ENCODE data around the gene WSCD1.

The WSCD1 gene

DNA sequence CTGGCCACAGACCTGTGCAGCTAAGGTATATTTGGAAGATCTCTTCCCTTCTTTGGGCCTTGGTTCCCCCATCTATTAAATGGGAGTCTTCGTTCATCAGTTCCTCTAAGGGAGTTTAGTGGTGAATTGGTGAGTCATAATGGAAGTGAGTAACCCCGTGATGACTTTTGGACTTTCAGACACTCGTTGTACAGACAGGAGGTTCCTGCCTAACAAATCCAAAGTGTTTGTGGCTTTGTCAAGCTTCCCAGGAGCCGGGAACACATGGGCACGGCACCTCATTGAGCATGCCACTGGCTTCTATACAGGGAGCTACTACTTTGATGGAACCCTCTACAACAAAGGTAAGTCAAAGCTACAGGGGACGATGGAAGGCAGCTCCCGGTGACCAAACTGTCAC, 40.4 kb downstream of the WSCD1 start:
- no peak for TF ChIP-seq SIN3A (IDR thresholded peaks at IDR 0.05; ENCODE audit: borderline replicate concordance, insufficient read depth, low read length)
- TF ChIP-seq, protein P1, sequence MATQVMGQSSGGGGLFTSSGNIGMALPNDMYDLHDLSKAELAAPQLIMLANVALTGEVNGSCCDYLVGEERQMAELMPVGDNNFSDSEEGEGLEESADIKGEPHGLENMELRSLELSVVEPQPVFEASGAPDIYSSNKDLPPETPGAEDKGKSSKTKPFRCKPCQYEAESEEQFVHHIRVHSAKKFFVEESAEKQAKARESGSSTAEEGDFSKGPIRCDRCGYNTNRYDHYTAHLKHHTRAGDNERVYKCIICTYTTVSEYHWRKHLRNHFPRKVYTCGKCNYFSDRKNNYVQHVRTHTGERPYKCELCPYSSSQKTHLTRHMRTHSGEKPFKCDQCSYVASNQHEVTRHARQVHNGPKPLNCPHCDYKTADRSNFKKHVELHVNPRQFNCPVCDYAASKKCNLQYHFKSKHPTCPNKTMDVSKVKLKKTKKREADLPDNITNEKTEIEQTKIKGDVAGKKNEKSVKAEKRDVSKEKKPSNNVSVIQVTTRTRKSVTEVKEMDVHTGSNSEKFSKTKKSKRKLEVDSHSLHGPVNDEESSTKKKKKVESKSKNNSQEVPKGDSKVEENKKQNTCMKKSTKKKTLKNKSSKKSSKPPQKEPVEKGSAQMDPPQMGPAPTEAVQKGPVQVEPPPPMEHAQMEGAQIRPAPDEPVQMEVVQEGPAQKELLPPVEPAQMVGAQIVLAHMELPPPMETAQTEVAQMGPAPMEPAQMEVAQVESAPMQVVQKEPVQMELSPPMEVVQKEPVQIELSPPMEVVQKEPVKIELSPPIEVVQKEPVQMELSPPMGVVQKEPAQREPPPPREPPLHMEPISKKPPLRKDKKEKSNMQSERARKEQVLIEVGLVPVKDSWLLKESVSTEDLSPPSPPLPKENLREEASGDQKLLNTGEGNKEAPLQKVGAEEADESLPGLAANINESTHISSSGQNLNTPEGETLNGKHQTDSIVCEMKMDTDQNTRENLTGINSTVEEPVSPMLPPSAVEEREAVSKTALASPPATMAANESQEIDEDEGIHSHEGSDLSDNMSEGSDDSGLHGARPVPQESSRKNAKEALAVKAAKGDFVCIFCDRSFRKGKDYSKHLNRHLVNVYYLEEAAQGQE (IDR thresholded peaks at IDR 0.05; ENCODE audit: insufficient read depth in 1 of 2, low read depth in 2 of 2, low read length in 2 of 2): no peak
- no peak for TF ChIP-seq TAF1 (IDR thresholded peaks at IDR 0.05; ENCODE audit: borderline replicate concordance, insufficient read depth, low read length)
- no peak for TF ChIP-seq POLR2AphosphoS5 (IDR thresholded peaks at IDR 0.05; ENCODE audit: low read depth, low read length)
- no peak for TF ChIP-seq FOXP2 (optimal IDR thresholded peaks at IDR 0.05; ENCODE audit: borderline replicate concordance, extremely low read depth, extremely low read length, insufficient read depth)

DNA sequence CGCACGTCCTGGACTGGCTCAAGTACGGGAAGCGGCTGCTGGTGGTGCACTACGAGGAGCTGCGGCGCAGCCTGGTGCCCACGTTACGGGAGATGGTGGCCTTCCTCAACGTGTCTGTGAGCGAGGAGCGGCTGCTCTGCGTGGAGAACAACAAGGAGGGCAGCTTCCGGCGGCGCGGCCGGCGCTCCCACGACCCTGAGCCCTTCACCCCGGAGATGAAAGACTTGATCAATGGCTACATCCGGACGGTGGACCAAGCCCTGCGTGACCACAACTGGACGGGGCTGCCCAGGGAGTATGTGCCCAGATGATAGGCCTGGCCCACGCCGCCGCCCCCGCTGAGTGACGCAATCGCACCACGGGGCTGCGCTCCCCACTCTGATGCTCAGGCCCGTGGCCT, 50.2 kb downstream of the WSCD1 start:
- TF ChIP-seq POLR2AphosphoS5 (IDR thresholded peaks at IDR 0.05; ENCODE audit: low read depth, low read length) (no peak), TAF1 (IDR thresholded peaks at IDR 0.05; ENCODE audit: borderline replicate concordance, insufficient read depth, low read length) (no peak), FOXP2 (optimal IDR thresholded peaks at IDR 0.05; ENCODE audit: borderline replicate concordance, extremely low read depth, extremely low read length, insufficient read depth) (no peak), SIN3A (IDR thresholded peaks at IDR 0.05; ENCODE audit: borderline replicate concordance, insufficient read depth, low read length) (no peak)
- TF ChIP-seq, protein P1 (IDR thresholded peaks at IDR 0.05; ENCODE audit: insufficient read depth in 1 of 2, low read depth in 2 of 2, low read length in 2 of 2): no peak

DNA sequence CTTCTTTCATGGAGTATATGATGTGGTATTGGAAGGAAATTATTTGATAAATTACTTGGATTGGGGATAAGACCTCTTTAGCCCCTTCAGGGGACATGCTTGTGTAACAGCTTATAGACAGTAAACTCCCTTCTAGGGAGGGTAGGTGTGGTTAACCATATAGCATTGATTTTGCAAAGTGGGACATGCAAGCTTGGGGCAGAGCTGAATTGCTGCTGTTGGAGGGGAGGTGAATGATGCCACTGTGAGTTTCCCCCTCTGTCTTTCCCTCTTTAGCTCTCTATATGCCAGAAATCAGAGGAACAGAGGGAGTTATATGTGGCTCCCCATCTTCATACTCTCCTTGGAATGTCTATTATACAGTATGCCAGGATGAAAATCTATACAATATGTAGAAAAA, 54.7 kb downstream of the WSCD1 start:
- TF ChIP-seq, protein P1 (IDR thresholded peaks at IDR 0.05; ENCODE audit: insufficient read depth in 1 of 2, low read depth in 2 of 2, low read length in 2 of 2): no peak
- TF ChIP-seq TAF1 (IDR thresholded peaks at IDR 0.05; ENCODE audit: borderline replicate concordance, insufficient read depth, low read length): no peak
- TF ChIP-seq FOXP2 (optimal IDR thresholded peaks at IDR 0.05; ENCODE audit: borderline replicate concordance, extremely low read depth, extremely low read length, insufficient read depth): no peak
- no peak for TF ChIP-seq SIN3A (IDR thresholded peaks at IDR 0.05; ENCODE audit: borderline replicate concordance, insufficient read depth, low read length)
- TF ChIP-seq POLR2AphosphoS5 (IDR thresholded peaks at IDR 0.05; ENCODE audit: low read depth, low read length): no peak

DNA sequence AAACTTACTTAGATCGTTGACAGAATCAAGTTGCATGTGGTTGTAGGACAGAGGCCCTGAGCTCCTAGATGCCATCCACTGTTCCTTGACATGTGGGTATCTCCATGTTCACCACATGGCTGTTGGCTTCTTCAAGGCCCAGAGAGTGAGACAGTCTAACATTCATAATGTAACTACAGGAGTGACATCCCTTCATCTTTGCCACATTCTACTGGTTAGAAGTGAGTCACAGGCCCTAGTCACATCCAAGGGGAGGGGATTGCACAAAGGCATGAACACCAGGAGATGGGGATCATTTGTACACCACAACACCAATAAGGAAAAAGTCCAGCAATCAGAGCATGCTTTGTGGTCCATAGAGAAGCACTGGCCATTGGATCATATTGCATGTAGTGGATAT, 56.6 kb downstream of the WSCD1 start:
- no peak for TF ChIP-seq SIN3A (IDR thresholded peaks at IDR 0.05; ENCODE audit: borderline replicate concordance, insufficient read depth, low read length)
- TF ChIP-seq TAF1 (IDR thresholded peaks at IDR 0.05; ENCODE audit: borderline replicate concordance, insufficient read depth, low read length): no peak
- TF ChIP-seq POLR2AphosphoS5 (IDR thresholded peaks at IDR 0.05; ENCODE audit: low read depth, low read length): no peak; the same call in 1 of the 2 replicates
- TF ChIP-seq, protein P1 (IDR thresholded peaks at IDR 0.05; ENCODE audit: insufficient read depth in 1 of 2, low read depth in 2 of 2, low read length in 2 of 2): no peak
- no peak for TF ChIP-seq FOXP2 (optimal IDR thresholded peaks at IDR 0.05; ENCODE audit: borderline replicate concordance, extremely low read depth, extremely low read length, insufficient read depth)

DNA sequence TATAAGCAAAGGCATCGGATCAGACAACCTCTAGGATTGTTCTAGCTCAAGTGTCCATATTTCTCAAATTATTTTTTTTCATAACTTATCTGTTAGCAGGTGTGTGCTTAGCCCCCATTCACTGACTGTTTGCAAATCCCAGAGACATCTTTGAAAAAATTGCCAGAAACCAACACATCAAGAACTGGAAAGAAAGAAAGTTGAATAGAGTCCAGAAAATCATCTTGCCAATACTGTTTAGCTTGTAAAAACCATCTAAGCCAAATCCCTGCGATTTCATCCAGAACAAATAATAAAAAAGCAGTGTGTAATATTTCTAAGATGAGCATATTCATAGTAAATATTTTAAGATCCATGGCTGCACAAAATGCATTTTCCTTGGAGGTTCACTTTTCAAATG, 64.5 kb downstream of the WSCD1 start:
- no peak for TF ChIP-seq SIN3A (IDR thresholded peaks at IDR 0.05; ENCODE audit: borderline replicate concordance, insufficient read depth, low read length)
- TF ChIP-seq FOXP2 (optimal IDR thresholded peaks at IDR 0.05; ENCODE audit: borderline replicate concordance, extremely low read depth, extremely low read length, insufficient read depth): no peak
- TF ChIP-seq POLR2AphosphoS5 (IDR thresholded peaks at IDR 0.05; ENCODE audit: low read depth, low read length): no peak
- TF ChIP-seq, protein P1 (IDR thresholded peaks at IDR 0.05; ENCODE audit: insufficient read depth in 1 of 2, low read depth in 2 of 2, low read length in 2 of 2): no peak
- TF ChIP-seq TAF1 (IDR thresholded peaks at IDR 0.05; ENCODE audit: borderline replicate concordance, insufficient read depth, low read length): no peak
